Upper lobe of left lung (tissue), 4 donors: Measurements from ENCODE around the gene TAF8.

ENCODE experiments used
- POLR2A ChIP-seq, 4 donors: fragments of 450-650 bp; IDR thresholded peaks; one replicate each; pipeline ENCODE4 v1.5.1; 2016 to 2017; ENCODE audit warnings: antibody characterized with exemption in 4 of 4, mild to moderate bottlenecking in 2 of 4
- TF ChIP-seq, protein P1 (sequence below), 6 experiments: fragments of 450-650 bp in 4 of 6; fragments of 200-600 bp in 2 of 6; sonication (generic) in 2 of 6; IDR thresholded peaks; one replicate each; pipeline ENCODE4 v1.5.1; 2016 to 2019; ENCODE audit warnings: antibody characterized with exemption in 6 of 6

DNA sequence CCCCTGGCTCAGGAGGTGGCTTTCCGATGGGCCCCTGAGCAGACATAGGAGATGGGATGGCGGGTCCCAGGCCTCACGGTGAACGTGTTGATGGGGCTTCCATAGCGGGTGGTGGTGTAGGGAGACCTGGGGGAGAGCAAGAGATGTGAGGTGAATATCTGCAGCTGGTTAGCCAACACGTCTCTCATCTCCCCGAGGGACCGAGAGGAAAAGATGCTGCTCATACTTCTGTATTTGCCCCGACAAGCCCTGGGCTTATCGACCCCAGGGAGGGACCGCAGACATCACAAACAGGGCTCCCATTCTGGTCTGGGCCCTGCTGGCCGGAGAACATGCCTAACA lies 53.4 kb downstream of the TAF8 start:
- TF ChIP-seq, protein P1, sequence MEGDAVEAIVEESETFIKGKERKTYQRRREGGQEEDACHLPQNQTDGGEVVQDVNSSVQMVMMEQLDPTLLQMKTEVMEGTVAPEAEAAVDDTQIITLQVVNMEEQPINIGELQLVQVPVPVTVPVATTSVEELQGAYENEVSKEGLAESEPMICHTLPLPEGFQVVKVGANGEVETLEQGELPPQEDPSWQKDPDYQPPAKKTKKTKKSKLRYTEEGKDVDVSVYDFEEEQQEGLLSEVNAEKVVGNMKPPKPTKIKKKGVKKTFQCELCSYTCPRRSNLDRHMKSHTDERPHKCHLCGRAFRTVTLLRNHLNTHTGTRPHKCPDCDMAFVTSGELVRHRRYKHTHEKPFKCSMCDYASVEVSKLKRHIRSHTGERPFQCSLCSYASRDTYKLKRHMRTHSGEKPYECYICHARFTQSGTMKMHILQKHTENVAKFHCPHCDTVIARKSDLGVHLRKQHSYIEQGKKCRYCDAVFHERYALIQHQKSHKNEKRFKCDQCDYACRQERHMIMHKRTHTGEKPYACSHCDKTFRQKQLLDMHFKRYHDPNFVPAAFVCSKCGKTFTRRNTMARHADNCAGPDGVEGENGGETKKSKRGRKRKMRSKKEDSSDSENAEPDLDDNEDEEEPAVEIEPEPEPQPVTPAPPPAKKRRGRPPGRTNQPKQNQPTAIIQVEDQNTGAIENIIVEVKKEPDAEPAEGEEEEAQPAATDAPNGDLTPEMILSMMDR (IDR thresholded peaks at IDR 0.05) = no peak
- TF ChIP-seq POLR2A (IDR thresholded peaks at IDR 0.05) = peak in 1 of 4 donors; percentile 50
